Measurements from ENCODE around the gene PRDM15. TPM values are rescaled to one million over a fixed set of nuclear protein-coding genes. Genes with fewer than 3 reads are reported as not detected.
A peak's percentile ranks its signal among the peaks of the same experiment; 100 is the strongest.

The PRDM15 gene
- total RNA-seq, 3 donors from 2014 or later (not counting 1 experiment from before 2014, with no cell fraction given), result 11.4 to 13.5 (median 11.9) TPM

GRCh38 chr21:41769933-41770332 lies 109.2 kb downstream of the PRDM15 start:
- intact Hi-C loops (cut with micrococcal nuclease), result no loop called here
- no peak overlapping the region for H3K27ac Mint-ChIP-seq
- no peak overlapping the region for H3K4me3 ChIP-seq (ENCODE audit: low read length)
- H3K36me3 ChIP-seq (ENCODE audit: control insufficient read depth, insufficient read depth, low read length), result no peaks in the 10 kb centered on the region
- TF ChIP-seq, protein P1, sequence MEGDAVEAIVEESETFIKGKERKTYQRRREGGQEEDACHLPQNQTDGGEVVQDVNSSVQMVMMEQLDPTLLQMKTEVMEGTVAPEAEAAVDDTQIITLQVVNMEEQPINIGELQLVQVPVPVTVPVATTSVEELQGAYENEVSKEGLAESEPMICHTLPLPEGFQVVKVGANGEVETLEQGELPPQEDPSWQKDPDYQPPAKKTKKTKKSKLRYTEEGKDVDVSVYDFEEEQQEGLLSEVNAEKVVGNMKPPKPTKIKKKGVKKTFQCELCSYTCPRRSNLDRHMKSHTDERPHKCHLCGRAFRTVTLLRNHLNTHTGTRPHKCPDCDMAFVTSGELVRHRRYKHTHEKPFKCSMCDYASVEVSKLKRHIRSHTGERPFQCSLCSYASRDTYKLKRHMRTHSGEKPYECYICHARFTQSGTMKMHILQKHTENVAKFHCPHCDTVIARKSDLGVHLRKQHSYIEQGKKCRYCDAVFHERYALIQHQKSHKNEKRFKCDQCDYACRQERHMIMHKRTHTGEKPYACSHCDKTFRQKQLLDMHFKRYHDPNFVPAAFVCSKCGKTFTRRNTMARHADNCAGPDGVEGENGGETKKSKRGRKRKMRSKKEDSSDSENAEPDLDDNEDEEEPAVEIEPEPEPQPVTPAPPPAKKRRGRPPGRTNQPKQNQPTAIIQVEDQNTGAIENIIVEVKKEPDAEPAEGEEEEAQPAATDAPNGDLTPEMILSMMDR (IDR thresholded peaks at IDR 0.05), result no peak
- no peaks in the 10 kb centered on the region for H3K9me3 ChIP-seq (ENCODE audit: control insufficient read depth, insufficient read depth, low read length)
- peaks cover 22 to 28% of the 10 kb centered on the region in 2 donors for H3K4me1 Mint-ChIP-seq
- H3K27me3 ChIP-seq (ENCODE audit: control insufficient read depth, insufficient read depth, low read length), result peaks cover 33% of the 10 kb centered on the region
- WGBS (ENCODE audit: insufficient coverage), result 88% methylated on average over 5 of the region's 5 CpGs
- DNase-seq (no peak), ATAC-seq (no peak)
- H3K27ac ChIP-seq (ENCODE audit: low read length), result no peak overlapping the region
- H3K4me1 ChIP-seq (ENCODE audit: control insufficient read depth, insufficient read depth, low read length), result peaks cover 21% of the 10 kb centered on the region
- no peak overlapping the region for H3K4me3 Mint-ChIP-seq
- peaks cover 10% of the 10 kb centered on the region for H3K36me3 Mint-ChIP-seq
- no peaks in the 10 kb centered on the region for H3K9me3 Mint-ChIP-seq
- peaks cover 74 to 83% of the 10 kb centered on the region in 2 donors for H3K27me3 Mint-ChIP-seq (ENCODE audit: low read depth in 2 of 2)

DNA sequence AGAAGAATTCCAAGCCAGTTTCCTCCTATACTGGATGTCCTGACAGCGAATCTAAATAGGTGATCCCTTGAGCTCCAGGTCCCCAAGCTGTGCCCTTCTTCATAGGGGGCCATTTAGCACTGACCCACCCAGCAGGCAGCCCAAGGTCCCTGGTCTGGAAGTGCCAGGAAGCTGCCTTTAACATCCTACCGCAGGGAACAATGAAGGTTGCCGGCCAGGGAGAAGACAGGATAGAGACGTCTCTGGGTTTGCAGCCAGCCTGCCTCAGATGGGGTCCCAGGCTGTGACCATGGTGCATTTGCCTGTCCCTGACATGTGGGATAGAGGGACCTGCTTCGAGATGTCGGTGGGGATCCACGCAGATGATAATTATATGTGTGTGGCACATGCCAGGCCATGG lies 109.6 kb downstream of the PRDM15 start:
- H3K36me3 Mint-ChIP-seq, result peaks cover 10% of the 10 kb centered on the region
- no peaks in the 10 kb centered on the region for H3K36me3 ChIP-seq (ENCODE audit: control insufficient read depth, insufficient read depth, low read length)
- no peak overlapping the region for H3K27ac ChIP-seq (ENCODE audit: low read length)
- H3K27me3 ChIP-seq (ENCODE audit: control insufficient read depth, insufficient read depth, low read length), result peaks cover 33% of the 10 kb centered on the region
- H3K27ac Mint-ChIP-seq, result no peak overlapping the region
- no peak overlapping the region for H3K4me3 ChIP-seq (ENCODE audit: low read length)
- WGBS (ENCODE audit: insufficient coverage), result 73% methylated on average over 7 of the region's 7 CpGs
- peaks cover 22 to 28% of the 10 kb centered on the region in 2 donors for H3K4me1 Mint-ChIP-seq
- H3K4me1 ChIP-seq (ENCODE audit: control insufficient read depth, insufficient read depth, low read length), result peaks cover 21% of the 10 kb centered on the region
- no peaks in the 10 kb centered on the region for H3K9me3 Mint-ChIP-seq
- DNase-seq (no peak), ATAC-seq (no peak)
- peaks cover 72 to 83% of the 10 kb centered on the region in 2 donors for H3K27me3 Mint-ChIP-seq (ENCODE audit: low read depth in 2 of 2)
- no peak overlapping the region for H3K4me3 Mint-ChIP-seq
- intact Hi-C loops (cut with micrococcal nuclease), result no loop called here
- TF ChIP-seq, protein P1 (IDR thresholded peaks at IDR 0.05), result no peak
- H3K9me3 ChIP-seq (ENCODE audit: control insufficient read depth, insufficient read depth, low read length), result no peaks in the 10 kb centered on the region

GRCh38 chr21:41769111-41769510 lies 110.0 kb downstream of the PRDM15 start:
- no peak overlapping the region for H3K4me3 ChIP-seq (ENCODE audit: low read length)
- intact Hi-C loops (cut with micrococcal nuclease), result no loop called here
- Mint-ChIP-seq H3K36me3 (peaks cover 10% of the 10 kb centered on the region), H3K4me1 (peaks cover 22 to 28% of the 10 kb centered on the region in 2 donors), H3K27me3 (ENCODE audit: low read depth in 2 of 2) (peaks cover 72 to 83% of the 10 kb centered on the region in 2 donors), H3K4me3 (peak overlapping the region; percentile 86), H3K9me3 (no peaks in the 10 kb centered on the region), H3K27ac (no peak overlapping the region)
- DNase-seq, result no peak
- no peaks in the 10 kb centered on the region for H3K9me3 ChIP-seq (ENCODE audit: control insufficient read depth, insufficient read depth, low read length)
- no peak overlapping the region for H3K27ac ChIP-seq (ENCODE audit: low read length)
- no peaks in the 10 kb centered on the region for H3K36me3 ChIP-seq (ENCODE audit: control insufficient read depth, insufficient read depth, low read length)
- TF ChIP-seq, protein P1 (IDR thresholded peaks at IDR 0.05), result no peak
- peaks cover 36% of the 10 kb centered on the region for H3K27me3 ChIP-seq (ENCODE audit: control insufficient read depth, insufficient read depth, low read length)
- peaks cover 21% of the 10 kb centered on the region for H3K4me1 ChIP-seq (ENCODE audit: control insufficient read depth, insufficient read depth, low read length)
- ATAC-seq, result no peak
- WGBS (ENCODE audit: insufficient coverage), result 10% methylated on average over 7 of the region's 10 CpGs

GRCh38 chr21:41768437-41769042 lies 110.6 kb downstream of the PRDM15 start:
- no peak overlapping the region for H3K27ac Mint-ChIP-seq
- H3K27me3 Mint-ChIP-seq (ENCODE audit: low read depth in 2 of 2), result peaks cover 74 to 84% of the 10 kb centered on the region in 2 donors
- TF ChIP-seq, protein P1 (IDR thresholded peaks at IDR 0.05), result no peak
- Histone ChIP-seq H3K4me1 (ENCODE audit: control insufficient read depth, insufficient read depth, low read length) (peaks cover 21% of the 10 kb centered on the region), H3K4me3 (ENCODE audit: low read length) (no peak overlapping the region), H3K27ac (ENCODE audit: low read length) (no peak overlapping the region), H3K9me3 (ENCODE audit: control insufficient read depth, insufficient read depth, low read length) (no peaks in the 10 kb centered on the region), H3K27me3 (ENCODE audit: control insufficient read depth, insufficient read depth, low read length) (peaks cover 37% of the 10 kb centered on the region), H3K36me3 (ENCODE audit: control insufficient read depth, insufficient read depth, low read length) (no peaks in the 10 kb centered on the region)
- peak in 1 of 2 donors; percentile 52 for DNase-seq
- no peaks in the 10 kb centered on the region for H3K9me3 Mint-ChIP-seq
- peaks cover 10% of the 10 kb centered on the region for H3K36me3 Mint-ChIP-seq
- peak in 1 of 3 donors; percentile 37 for ATAC-seq
- intact Hi-C loops (cut with micrococcal nuclease), result no loop called here
- WGBS (ENCODE audit: insufficient coverage), result 3% methylated on average over 16 of the region's 17 CpGs
- H3K4me3 Mint-ChIP-seq, result peak overlapping the region; percentile 86
- peaks cover 22 to 28% of the 10 kb centered on the region in 2 donors for H3K4me1 Mint-ChIP-seq
